A549 (cell line): ENCODE measurements around the gene SMARCA4. TPM values are rescaled to one million over a fixed set of nuclear protein-coding genes. Genes with fewer than 3 reads are reported as not detected.

Experiments
- ATAC-seq, 2 experiments: fragments of 200-7000 bp in 1 of 2; fragments of >200 bp in 1 of 2; cut with Nextera tagmentation in 1 of 2; cut with Tn5 transposase in 1 of 2; 3 replicates each; pipeline versions ENCODE4 v1.8.0 to v1.9.1; 2018 to 2020; ENCODE audit warnings: mild to moderate bottlenecking in 1 of 2, moderate library complexity in 1 of 2
- CTCF ChIA-PET: fragments of 300-600 bp; sonication (Branson Sonifier 250); formaldehyde crosslinking; extraction: SDS; loops from one replicate; lab custom pipeline; 2021; ENCODE audit warnings: antibody characterized with exemption, inconsistent platforms; lab: Yijun Ruan, JAX
- POLR2A ChIA-PET: fragments of 350-600 bp; formaldehyde crosslinking; extraction: SDS; loops from one replicate; lab custom pipeline; 2021; ENCODE audit warnings: antibody characterized with exemption, inconsistent platforms; lab: Yijun Ruan, JAX
- DNase-seq, 2 experiments: peaks; one replicate each; pipeline versions ENCODE4 v3.0.0 to v3.0.0-alpha.2; 2011 to 2016; ENCODE audit warnings: low read depth in 1 of 2, low spot score in 1 of 2
- FAIRE-seq: peaks from 2 replicates; lab custom pipeline; 2011; peaks lifted over from hg19 to GRCh38; lab: Jason Lieb, UNC
- H3K27ac ChIP-seq, 2 experiments: fragments of >200 bp; sonication (Bioruptor Twin); formaldehyde crosslinking; 3 replicates each; pipeline ENCODE4 v1.5.1; 2016 to 2017
- H3K4me1 ChIP-seq: fragments of >200 bp; sonication (Bioruptor Twin); formaldehyde crosslinking; 3 replicates; pipeline ENCODE4 v1.6.1; 2016
- H3K4me2 ChIP-seq: fragments of >200 bp; sonication (Bioruptor Twin); formaldehyde crosslinking; 3 replicates; pipeline ENCODE4 v1.6.1; 2016
- H3K4me3 ChIP-seq: fragments of >200 bp; sonication (Bioruptor Twin); formaldehyde crosslinking; 3 replicates; pipeline ENCODE4 v1.5.1; 2016
- H3K9me3 ChIP-seq: fragments of >200 bp; sonication (Bioruptor Twin); formaldehyde crosslinking; 3 replicates; pipeline ENCODE4 v1.6.1; 2016
- ATOH8 ChIP-seq: fragments of 250-450 bp; sonication (Bioruptor Pico); IDR thresholded peaks from 2 replicates; pipeline ENCODE4 v1.5.0; 2020; ENCODE audit warnings: low read depth, mild to moderate bottlenecking, moderate library complexity
- BCL3 ChIP-seq: fragments of >200 bp; sonication (Bioruptor Twin); formaldehyde crosslinking; IDR thresholded peaks from 3 replicates; pipeline ENCODE4 v1.6.1; 2016
- CBX2 ChIP-seq: fragments of 200-600 bp; sonication (generic); IDR thresholded peaks from 2 replicates; pipeline ENCODE4 v1.6.1; 2016; ENCODE audit warnings: low read depth, mild to moderate bottlenecking, borderline replicate concordance
- CBX8 ChIP-seq: fragments of 200-600 bp; sonication (generic); IDR thresholded peaks from 2 replicates; pipeline ENCODE4 v1.6.1; 2016
- CEBPB ChIP-seq, 2 experiments: fragments of >200 bp in 1 of 2; sonication (Bioruptor Twin) in 1 of 2; formaldehyde crosslinking in 1 of 2; IDR thresholded peaks; 2 replicates each; pipeline ENCODE4 v1.6.1; 2012 to 2016
- E2F6 ChIP-seq: IDR thresholded peaks from 2 replicates; pipeline ENCODE4 v1.6.1; 2012; ENCODE audit warnings: low read depth, borderline replicate concordance
- ELK1 ChIP-seq: fragments of 150-350 bp; IDR thresholded peaks from 2 replicates; pipeline ENCODE4 v1.6.1; 2014; ENCODE audit warnings: low read depth, mild to moderate bottlenecking, low read length
- EP300 ChIP-seq, 2 experiments: fragments of >200 bp; sonication (Bioruptor Twin); formaldehyde crosslinking; IDR thresholded peaks; 2 replicates in 1 of 2; 3 replicates in 1 of 2; pipeline ENCODE4 v1.6.1; 2016 to 2017
- ESRRA ChIP-seq: fragments of 150-350 bp; IDR thresholded peaks from 2 replicates; pipeline ENCODE4 v1.6.1; 2014; ENCODE audit warnings: mild to moderate bottlenecking, low read length, borderline replicate concordance
- FOSB ChIP-seq: fragments of 250-450 bp; sonication (Bioruptor Pico); IDR thresholded peaks from 2 replicates; pipeline ENCODE4 v1.5.0; 2020; ENCODE audit warnings: mild to moderate bottlenecking, moderate library complexity
- GATA3 ChIP-seq: IDR thresholded peaks from 2 replicates; pipeline ENCODE4 v1.6.1; 2012; ENCODE audit warnings: borderline replicate concordance
- HES2 ChIP-seq: fragments of >200 bp; sonication (Bioruptor Twin); formaldehyde crosslinking; IDR thresholded peaks from 2 replicates; pipeline ENCODE4 v1.6.1; 2016
- HMGXB4 ChIP-seq: fragments of 250-450 bp; sonication (Bioruptor Pico); IDR thresholded peaks from 2 replicates; pipeline ENCODE4 v1.5.0; 2021; ENCODE audit warnings: mild to moderate bottlenecking, moderate library complexity, borderline replicate concordance
- HOXA7 ChIP-seq: fragments of 250-450 bp; sonication (Bioruptor Pico); IDR thresholded peaks from 2 replicates; pipeline ENCODE4 v1.5.0; 2020; ENCODE audit warnings: mild to moderate bottlenecking, moderate library complexity
- HOXB13 ChIP-seq: fragments of 250-450 bp; sonication (Bioruptor Pico); IDR thresholded peaks from 2 replicates; pipeline ENCODE4 v1.5.0; 2020; ENCODE audit warnings: low read depth, mild to moderate bottlenecking, moderate library complexity
- HOXB5 ChIP-seq: fragments of 250-450 bp; sonication (Bioruptor Pico); IDR thresholded peaks from 2 replicates; pipeline ENCODE4 v1.5.0; 2020; ENCODE audit warnings: mild to moderate bottlenecking, moderate library complexity
- JUN ChIP-seq, 2 experiments: fragments of >200 bp; sonication (Bioruptor Twin); formaldehyde crosslinking; IDR thresholded peaks; 2 replicates in 1 of 2; 3 replicates in 1 of 2; pipeline ENCODE4 v1.6.1; 2016 to 2017
- MAX ChIP-seq: IDR thresholded peaks from 2 replicates; pipeline ENCODE4 v1.6.1; 2012
- MYC ChIP-seq: IDR thresholded peaks from 2 replicates; pipeline ENCODE4 v1.6.1; 2012; ENCODE audit warnings: mild to moderate bottlenecking, inconsistent platforms, low read length, improper control_type of control experiment, borderline replicate concordance
- NPAS2 ChIP-seq: fragments of 250-450 bp; sonication (Bioruptor Pico); IDR thresholded peaks from 2 replicates; pipeline ENCODE4 v1.8.0; 2022; ENCODE audit warnings: mild to moderate bottlenecking, moderate library complexity, borderline replicate concordance
- PHF8 ChIP-seq: fragments of 200-600 bp; sonication (generic); IDR thresholded peaks from 2 replicates; pipeline ENCODE4 v1.6.1; 2016; ENCODE audit warnings: low read depth, mild to moderate bottlenecking, antibody characterized with exemption, moderate library complexity, borderline replicate concordance
- POLR2A ChIP-seq: IDR thresholded peaks from 2 replicates; pipeline ENCODE4 v1.6.1; 2012; ENCODE audit warnings: mild to moderate bottlenecking, low read length
- SMC3 ChIP-seq: fragments of >200 bp; sonication (Bioruptor Twin); formaldehyde crosslinking; IDR thresholded peaks from 3 replicates; pipeline ENCODE4 v1.6.1; 2018; ENCODE audit warnings: inconsistent platforms
- ZNF302 ChIP-seq: fragments of 250-450 bp; sonication (Bioruptor Pico); IDR thresholded peaks from 2 replicates; pipeline ENCODE4 v1.9.0; 2021; ENCODE audit warnings: inconsistent platforms, mild to moderate bottlenecking, moderate library complexity
- ZSCAN20 ChIP-seq: fragments of 250-450 bp; sonication (Bioruptor Pico); IDR thresholded peaks from 2 replicates; pipeline ENCODE4 v1.8.0; 2022; ENCODE audit warnings: mild to moderate bottlenecking, moderate library complexity
- WGBS: methylation state at CpG from one replicate; pipeline ENCODE4 v1.1.6; 2017; ENCODE audit errors: missing lambda C conversion rate; 5-methylcytosine and 5-hydroxymethylcytosine counted together
- polyA minus RNA-seq: library from RNA; depleted of rRNA, polyadenylated mRNA; stranded (reverse); fragments of >200 nt; gene quantifications from 2 replicates; pipeline ENCODE4 v1.2.3, GENCODE V29; 2011; rRNA and poly(A)+ RNA removed
- polyA plus RNA-seq, 4 experiments: library from polyadenylated mRNA; depleted of rRNA in 3 of 4; stranded (reverse); fragments of >200 nt; fragmentation: RNase III in 1 of 4; extraction: RNeasy Plus Mini Kit Qiagen cat#74134 plus additional on column Dnase treatment in 1 of 4; gene quantifications; 2 replicates in 3 of 4; 3 replicates in 1 of 4; pipeline ENCODE4 v1.2.3, GENCODE V29; 2011 to 2017

Gene SMARCA4
- polyA plus RNA-seq (2011; rRNA removed) (8.1 and 10.8 TPM in 2 replicates), polyA plus RNA-seq (2017; fragmentation: RNase III; extraction: RNeasy Plus Mini Kit Qiagen cat#74134 plus additional on column Dnase treatment) (11.9 to 14.1 TPM (median 13.1 TPM) in 3 replicates), polyA minus RNA-seq (16.9 and 23.2 TPM in 2 replicates)
- 16.3 and 18.3 TPM in 2 replicates for polyA plus RNA-seq (2012; cell fraction: cytosol; rRNA removed)
- 54.9 and 62.3 TPM in 2 replicates for polyA plus RNA-seq (2012; cell fraction: nucleus; rRNA removed)

GRCh38 chr19:10960314-10961072 is at the start of gene SMARCA4:
TSS of gene SMARCA4 (plus strand) at chr19:10961030. CDS start at chr19:10984152, 23,122 bp downstream.
- TF ChIP-seq ESRRA: no peak
- no peak for TF ChIP-seq CBX2
- no peak for TF ChIP-seq ATOH8
- peak; percentile 84 for TF ChIP-seq PHF8
- peak; percentile 60 for TF ChIP-seq MAX
- TF ChIP-seq FOSB (CRISPR knock-in tag): no peak
- no peak for TF ChIP-seq GATA3
- TF ChIP-seq JUN (IDR thresholded peaks at IDR 0.05): peak in 1 of 2 experiments; percentile 74; a peak in 2 of 5 replicates
- peak; percentile 58 for TF ChIP-seq E2F6
- peak; percentile 39; the same call in 1 of the 2 replicates for TF ChIP-seq NPAS2
- no peak for TF ChIP-seq HOXA7 (CRISPR knock-in tag)
- TF ChIP-seq ZSCAN20 (CRISPR knock-in tag): 0 out of 2 replicates have a peak, but pooled peaks have one; percentile 49
- no peak for TF ChIP-seq CEBPB (IDR thresholded peaks at IDR 0.05)
- TF ChIP-seq POLR2A: peak; percentile 87
- no peak for TF ChIP-seq ZNF302 (CRISPR knock-in tag)
- no peak for TF ChIP-seq HES2
- no peak for TF ChIP-seq ELK1
- TF ChIP-seq MYC: peak; percentile 95
- TF ChIP-seq BCL3: peak; percentile 38; the same call in 1 of the 3 replicates
- no peak for TF ChIP-seq CBX8
- TF ChIP-seq HMGXB4: no peak
- TF ChIP-seq HOXB13 (CRISPR knock-in tag): no peak
- TF ChIP-seq HOXB5 (CRISPR knock-in tag): 0 out of 2 replicates have a peak, but pooled peaks have one; percentile 40
- TF ChIP-seq SMC3: no peak
- no peak for TF ChIP-seq EP300 (IDR thresholded peaks at IDR 0.05)
- FAIRE-seq (no peak), ATAC-seq (peak; percentile 89), DNase-seq (peak; percentile 86 to 95)
- H3K4me1 ChIP-seq: peaks cover 10% of the 10 kb centered on the region; the same call in 1 of the 3 replicates
- H3K27ac ChIP-seq: peak within 1 kb of the TSS; percentile 99
- ChIA-PET POLR2A (interaction anchor here (0.6 to 1.6 kb wide), 4 partner anchors 13 to 28 kb away, joined by 3 to 6 read pairs (median 5); no protein-coding TSS in a partner anchor), CTCF (interaction anchor here (1.5 to 2.5 kb wide), 2 partner anchors 21 to 24 kb away, joined by 3 to 11 read pairs; no protein-coding TSS in a partner anchor)
- WGBS: no CpG with 5 or more reads among the region's 100 CpGs
- H3K4me3 ChIP-seq: peak within 1 kb of the TSS; percentile 94
- peak within 1 kb of the TSS; percentile 92 for H3K4me2 ChIP-seq
- no peaks in the 10 kb centered on the region for H3K9me3 ChIP-seq
